K562 (cell line): ENCODE measurements around the gene ATP6V1F. TPM values are rescaled to one million over a fixed set of nuclear protein-coding genes. Genes with fewer than 3 reads are reported as not detected.

Experiments used
- ATAC-seq: fragments of 200-7000 bp; cut with Tn5 transposase; 3 replicates; pipeline ENCODE4 v1.9.1; 2020; ENCODE audit warnings: moderate library complexity
- BruUV-seq: library from RNA; stranded (reverse); fragments of 400-500 nt; replicated peaks from 2 replicates; lab custom pipeline; 2021; lab: Mats Ljungman, UMichigan
- CTCF ChIA-PET: fragments of 300-600 bp; formaldehyde crosslinking; extraction: SDS; loops from one replicate; lab custom pipeline; 2021; ENCODE audit warnings: low intra/inter-chr PET ratio; lab: Yijun Ruan, JAX
- POLR2A ChIA-PET: fragments of 300-600, 350-650 bp; sonication (Branson Sonifier 250); formaldehyde crosslinking; extraction: SDS; loops from one replicate; lab custom pipeline; 2021; ENCODE audit warnings: antibody characterized with exemption, inconsistent platforms; lab: Yijun Ruan, JAX
- DNase-seq, 4 experiments: peaks; one replicate each; pipeline versions ENCODE4 v3.0.0 to v3.0.0-alpha.2; 2011 to 2018; ENCODE audit warnings: low spot score in 3 of 4, mixed read lengths in 3 of 4; ENCODE audit errors: extremely low read depth in 1 of 4
- FAIRE-seq: peaks from 2 replicates; lab custom pipeline; 2011; peaks lifted over from hg19 to GRCh38; lab: Jason Lieb, UNC
- H2AFZ ChIP-seq: 2 replicates; pipeline ENCODE4 v1.6.0; 2011; ENCODE audit warnings: low read depth, low read length, control low read depth, inconsistent platforms
- H3K27ac ChIP-seq: fragments of 200-600 bp; 3 replicates; pipeline ENCODE4 v1.8.0; 2011; ENCODE audit warnings: low read depth, mild to moderate bottlenecking, control low read depth, inconsistent platforms, low read length, moderate library complexity, mixed read lengths; ENCODE audit errors: extremely low read depth
- H3K27me3 ChIP-seq, 2 experiments: fragments of 300-600 bp in 1 of 2; 2 replicates in 1 of 2; 3 replicates in 1 of 2; pipeline versions ENCODE4 v1.6.0 to v1.8.0; 2011; ENCODE audit warnings: inconsistent platforms in 2 of 2, low read length in 2 of 2, mild to moderate bottlenecking in 1 of 2, mixed read lengths in 1 of 2, moderate library complexity in 1 of 2; ENCODE audit not compliant: control insufficient read depth in 2 of 2, insufficient read depth in 2 of 2
- H3K36me3 ChIP-seq: fragments of 300-600 bp; 3 replicates; pipeline ENCODE4 v1.8.0; 2011; ENCODE audit warnings: mild to moderate bottlenecking, low read length, inconsistent platforms; ENCODE audit not compliant: control insufficient read depth, insufficient read depth
- H3K4me1 ChIP-seq, 2 experiments: fragments of 200-600 bp in 1 of 2; replicated peaks in 1 of 2; 2 replicates in 1 of 2; 3 replicates in 1 of 2; pipeline versions ENCODE4 v1.5.1 to v1.8.0; 2011; ENCODE audit warnings: inconsistent platforms in 2 of 2, low read length in 2 of 2, mild to moderate bottlenecking in 1 of 2, mixed read lengths in 1 of 2, moderate library complexity in 1 of 2; ENCODE audit not compliant: control insufficient read depth in 2 of 2, insufficient read depth in 2 of 2
- H3K4me2 ChIP-seq: 2 replicates; pipeline ENCODE4 v1.6.1; 2011; ENCODE audit warnings: low read length, control low read depth, inconsistent platforms, mixed read lengths; ENCODE audit not compliant: insufficient read depth
- H3K4me3 ChIP-seq: fragments of 200-600 bp; sonication (generic), shearing (Covaris generic); 2 replicates; pipeline ENCODE4 v1.5.1; 2016; ENCODE audit warnings: control low read depth, inconsistent platforms
- H3K79me2 ChIP-seq: fragments of 200-600 bp; 3 replicates; pipeline ENCODE4 v1.8.0; 2011; ENCODE audit warnings: low read length, inconsistent platforms; ENCODE audit not compliant: control insufficient read depth, insufficient read depth
- H3K9ac ChIP-seq, 2 experiments: 2 replicates each; pipeline versions ENCODE4 v1.6.0 to v1.6.1; 2011; ENCODE audit warnings: low read depth in 2 of 2, low read length in 2 of 2, control low read depth in 1 of 2, inconsistent platforms in 1 of 2, mild to moderate bottlenecking in 1 of 2, mixed read lengths in 1 of 2; ENCODE audit not compliant: insufficient read depth in 1 of 2
- H3K9me1 ChIP-seq: one replicate; pipeline ENCODE4 v1.6.0; 2011; ENCODE audit warnings: inconsistent platforms, mild to moderate bottlenecking, low read length, moderate library complexity; ENCODE audit not compliant: control insufficient read depth, insufficient read depth
- H3K9me3 ChIP-seq: replicated peaks from 2 replicates; pipeline ENCODE4 v1.5.1; 2011; ENCODE audit warnings: low read depth, low read length, inconsistent platforms; ENCODE audit not compliant: control insufficient read depth, insufficient read depth
- H4K20me1 ChIP-seq: replicated peaks from 2 replicates; pipeline ENCODE4 v1.6.1; 2011; ENCODE audit warnings: low read length, inconsistent platforms, mixed read lengths; ENCODE audit not compliant: control insufficient read depth, insufficient read depth
- ADNP ChIP-seq: fragments of 200-800 bp; sonication (Bioruptor generic); IDR thresholded peaks from 2 replicates; pipeline ENCODE4 v1.6.1; 2016; ENCODE audit warnings: missing genetic modification characterization, missing compliant biosample characterization
- ATF7 ChIP-seq: fragments of 450-650 bp; IDR thresholded peaks from 2 replicates; pipeline ENCODE4 v1.7.1; 2014; ENCODE audit warnings: mild to moderate bottlenecking, moderate library complexity
- HMGN3 ChIP-seq: IDR thresholded peaks from 2 replicates; pipeline ENCODE4 v1.6.1; 2011; ENCODE audit warnings: borderline replicate concordance, low read depth, mild to moderate bottlenecking, mixed read lengths, low read length; ENCODE audit not compliant: insufficient read length; ENCODE audit errors: extremely low read depth
- HNRNPL ChIP-seq: fragments of 200-400 bp; formaldehyde crosslinking; IDR thresholded peaks from 2 replicates; pipeline ENCODE4 v1.6.1; 2017; ENCODE audit warnings: low read depth, mild to moderate bottlenecking, low read length
- POLR2G ChIP-seq: fragments of 200-400 bp; formaldehyde crosslinking; IDR thresholded peaks from 2 replicates; pipeline ENCODE4 v1.6.1; 2017; ENCODE audit warnings: low read depth, mild to moderate bottlenecking, antibody characterized with exemption, low read length, moderate library complexity
- RBFOX2 ChIP-seq: fragments of 200-400 bp; formaldehyde crosslinking; IDR thresholded peaks from 2 replicates; pipeline ENCODE4 v1.6.1; 2017; ENCODE audit warnings: low read depth, mild to moderate bottlenecking, low read length, moderate library complexity
- SIRT6 ChIP-seq: IDR thresholded peaks from one replicate; pipeline ENCODE4 v1.6.1; 2012; ENCODE audit warnings: low read depth, mild to moderate bottlenecking, control low read depth, inconsistent platforms, low read length, moderate library complexity
- STAG1 ChIP-seq: sonication (generic); formaldehyde crosslinking; IDR thresholded peaks from 2 replicates; pipeline ENCODE4 v1.5.0; 2020; ENCODE audit warnings: missing genetic modification reagents, borderline replicate concordance
- WGBS: fragments of 100-300 bp; shearing (Covaris generic); methylation state at CpG from one replicate; pipeline ENCODE4 v1.1.6; 2016; ENCODE audit warnings: low coverage, mixed read lengths; ENCODE audit not compliant: insufficient coverage; ENCODE audit errors: missing lambda C conversion rate; 5-methylcytosine and 5-hydroxymethylcytosine counted together
- in situ Hi-C: fragments of 300-500 bp; cut with MboI; formaldehyde crosslinking; loops from 4 replicates; pipeline ENCODE4 v1.15.0; 2018; ENCODE audit warnings: inconsistent platforms, mixed read lengths
- intact Hi-C: fragments of 100-400 bp; cut with micrococcal nuclease; formaldehyde crosslinking; loops from 2 replicates; pipeline ENCODE4 v1.14.2; 2022
- polyA plus RNA-seq, 8 experiments: library from polyadenylated mRNA; depleted of rRNA in 4 of 8; stranded (reverse) in 5 of 8; unstranded in 3 of 8; fragments of >200 nt; fragmentation: Nextera tagmentation in 2 of 8; fragmentation: Illumina TruSeq in 1 of 8; extraction: Ambion mirVana in 2 of 8; extraction: Trizol in 1 of 8; gene quantifications; 2 replicates each; pipeline versions ENCODE4 v1.2.1 to v1.2.3, GENCODE V29; 2011 to 2014; ENCODE audit warnings: inconsistent platforms in 1 of 8, missing spikeins in 1 of 8
- total RNA-seq, 7 experiments: library from RNA; depleted of rRNA in 6 of 7; stranded (reverse); fragments of >200 nt in 6 of 7; fragmentation: Illumina TruSeq in 2 of 7; extraction: Trizol in 2 of 7; gene quantifications; 2 replicates each; pipeline versions ENCODE4 v1.2.1 to v1.2.3, GENCODE V29; 2011 to 2021; ENCODE audit warnings: low replicate concordance in 1 of 7

The ATP6V1F gene
- total and polyA plus RNA-seq, 9 of the 15 experiments (the other 6 are each of a cell fraction or from before 2014, with no cell fraction given), result 206 to 1,123 (median 542) TPM

- Histone ChIP-seq H3K9ac (no peak overlapping the region), H4K20me1 (peaks cover 12% of the 10 kb centered on the region; the same call in 1 of the 2 replicates), H3K4me2 (no peak overlapping the region), H3K4me3 (no peak overlapping the region), H3K27me3 (no peaks in the 10 kb centered on the region)
- intact Hi-C loops, result no loop called here
- TF ChIP-seq SIRT6 (no peak), HNRNPL (no peak), ATF7 (no peak), HMGN3 (peak; percentile 36), POLR2G (0 out of 2 replicates have a peak, but pooled peaks have one; percentile 45), RBFOX2 (peak; percentile 62; the same call in 1 of the 2 replicates), ADNP (tag) (no peak), STAG1 (CRISPR knock-in tag) (0 out of 2 replicates have a peak, but pooled peaks have one; percentile 9)
- TF ChIP-seq, all 486 proteins: peak for 4
- ChIA-PET POLR2A (interaction anchor here (1.0 to 1.8 kb wide), 4 partner anchors 8 to 112 kb away, joined by 3 to 6 read pairs (median 4); no protein-coding TSS in a partner anchor), CTCF (no interaction called here)
- no peak for DNase-seq
- peaks cover 16 to 66% of the 10 kb centered on the region in 2 experiments for H3K4me1 ChIP-seq
- H3K79me2 ChIP-seq, result peaks cover 23% of the 10 kb centered on the region
- no peak for FAIRE-seq
- H2AFZ ChIP-seq, result no peak overlapping the region
- H3K9me3 ChIP-seq, result no peaks in the 10 kb centered on the region
- H3K36me3 ChIP-seq, result peaks cover 97% of the 10 kb centered on the region; the same call in 2 of the 3 replicates
- ATAC-seq, result no peak
- no peaks in the 10 kb centered on the region for H3K9me1 ChIP-seq
- H3K27ac ChIP-seq, result no peak overlapping the region
- in situ Hi-C loops, result no loop called here
- BruUV-seq, result no TSS peak
- 98% methylated on average over 16 of the region's 16 CpGs for WGBS
Measured at GRCh38 chr7:128837521-128837921, 25.1 kb upstream of the ATP6V1F start.
